Rectal smooth muscle tissue (tissue), 1 donor: ENCODE measurements around the gene ESM1.

Experiments used
- H3K27ac ChIP-seq: one replicate; pipeline ENCODE4 v1.7.0; 2013; ENCODE audit warnings: low read depth, low read length, inconsistent platforms
- H3K27me3 ChIP-seq: one replicate; pipeline ENCODE4 v1.7.0; 2013; ENCODE audit warnings: low read length; ENCODE audit not compliant: control insufficient read depth, insufficient read depth
- H3K36me3 ChIP-seq: one replicate; pipeline ENCODE4 v1.7.0; 2013; ENCODE audit warnings: low read length; ENCODE audit not compliant: control insufficient read depth, insufficient read depth
- H3K4me1 ChIP-seq: one replicate; pipeline ENCODE4 v1.7.0; 2013; ENCODE audit warnings: low read length; ENCODE audit not compliant: control insufficient read depth, insufficient read depth
- H3K4me3 ChIP-seq: one replicate; pipeline ENCODE4 v1.7.0; 2013; ENCODE audit warnings: low read length
- H3K9ac ChIP-seq: one replicate; pipeline ENCODE4 v1.7.0; 2013; ENCODE audit warnings: low read length

ESM1 gene

DNA sequence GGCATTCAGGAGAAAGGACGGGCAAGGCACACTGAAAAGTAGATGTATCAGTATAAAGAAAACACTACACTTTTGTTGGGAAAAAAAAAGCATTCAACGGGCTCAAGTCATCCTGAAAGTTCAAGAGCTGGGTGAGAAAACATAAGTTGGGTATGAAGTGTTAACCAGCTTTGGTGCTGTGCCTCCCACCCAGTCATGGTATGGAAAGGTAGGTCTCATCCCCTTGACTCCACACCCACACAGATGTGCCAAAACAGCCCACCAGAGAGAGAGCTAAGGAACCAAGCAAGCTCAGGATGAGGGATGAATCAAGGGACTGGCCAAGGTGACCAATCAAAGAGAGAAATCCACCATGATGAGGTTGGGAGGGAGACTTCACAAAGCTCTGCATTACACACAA lies 54.7 kb downstream of the ESM1 start:
- Histone ChIP-seq H3K4me1 (no peaks in the 10 kb centered on the region), H3K4me3 (no peak overlapping the region), H3K27ac (no peak overlapping the region), H3K36me3 (no peaks in the 10 kb centered on the region), H3K9ac (no peak overlapping the region), H3K27me3 (no peaks in the 10 kb centered on the region)
